CD4-positive, CD25-positive, alpha-beta regulatory T cell (primary cell): Measurements from ENCODE around the gene FHIT. TPM values are rescaled to one million over a fixed set of nuclear protein-coding genes. Genes with fewer than 3 reads are reported as not detected.

ENCODE experiments used
- ATAC-seq, 2 donors: fragments of 150-1000 bp; cut with Tn5 transposase; one replicate each; pipeline ENCODE4 v1.10.0; 2021; ENCODE audit warnings: low read depth in 2 of 2, moderate number of reproducible peaks in 2 of 2, moderate library complexity in 1 of 2
- DNase-seq, 3 donors: peaks; one replicate each; pipeline versions ENCODE4 v3.0.0 to v3.0.0-alpha.2; 2012 to 2022; ENCODE audit warnings: mixed read lengths in 1 of 3
- H3K27ac ChIP-seq: one replicate; pipeline ENCODE4 v1.7.0; 2013; ENCODE audit warnings: mild to moderate bottlenecking, low read length; ENCODE audit not compliant: insufficient read depth, poor library complexity, severe bottlenecking
- H3K27me3 ChIP-seq: one replicate; pipeline ENCODE4 v1.7.0; 2013; ENCODE audit warnings: low read length; ENCODE audit not compliant: control insufficient read depth, insufficient read depth
- H3K36me3 ChIP-seq: one replicate; pipeline ENCODE4 v1.7.0; 2013; ENCODE audit warnings: mild to moderate bottlenecking, low read length, moderate library complexity; ENCODE audit not compliant: control insufficient read depth, insufficient read depth
- H3K4me1 ChIP-seq: 2 replicates; pipeline ENCODE4 v1.7.0; 2013; ENCODE audit warnings: mild to moderate bottlenecking, low read length; ENCODE audit not compliant: insufficient read depth, control insufficient read depth, poor library complexity, severe bottlenecking
- H3K4me3 ChIP-seq: one replicate; pipeline ENCODE4 v1.7.0; 2013; ENCODE audit warnings: low read depth, mild to moderate bottlenecking, low read length, moderate library complexity
- H3K9me3 ChIP-seq, 2 experiments: 1 replicate in 1 of 2; 2 replicates in 1 of 2; pipeline ENCODE4 v1.7.0; 2013; ENCODE audit warnings: low read length in 2 of 2, mild to moderate bottlenecking in 1 of 2, moderate library complexity in 1 of 2; ENCODE audit not compliant: control insufficient read depth in 2 of 2
- H3K27ac Mint-ChIP-seq, 3 donors: one replicate each; pipeline ENCODE4 v1.8.0; 2020 to 2022; ENCODE audit warnings: mild to moderate bottlenecking in 3 of 3, mixed read lengths in 3 of 3, moderate library complexity in 2 of 3
- H3K27me3 Mint-ChIP-seq: one replicate; pipeline ENCODE4 v1.8.0; 2022; ENCODE audit warnings: mild to moderate bottlenecking, mixed read lengths
- H3K36me3 Mint-ChIP-seq: one replicate; pipeline ENCODE4 v1.8.0; 2020; ENCODE audit warnings: mixed read lengths
- H3K4me1 Mint-ChIP-seq, 4 donors: one replicate each; pipeline ENCODE4 v1.8.0; 2020 to 2022; ENCODE audit warnings: mixed read lengths in 4 of 4, mild to moderate bottlenecking in 1 of 4
- H3K4me3 Mint-ChIP-seq, 4 donors: one replicate each; pipeline ENCODE4 v1.8.0; 2020 to 2022; ENCODE audit warnings: mild to moderate bottlenecking in 4 of 4, mixed read lengths in 4 of 4, moderate library complexity in 3 of 4
- H3K9me3 Mint-ChIP-seq, 7 donors: one replicate each; pipeline ENCODE4 v1.8.0; 2020 to 2022; ENCODE audit warnings: mixed read lengths in 7 of 7, mild to moderate bottlenecking in 3 of 7, moderate library complexity in 2 of 7
- polyA plus RNA-seq, 4 donors: library from polyadenylated mRNA; unstranded; fragments of 300-500 nt; fragmentation: Illumina TruSeq; gene quantifications; one replicate each; pipeline ENCODE4 v1.2.3, GENCODE V29; 2021
- total RNA-seq: library from RNA; stranded (reverse); gene quantifications from one replicate; pipeline ENCODE4 v1.2.3, GENCODE V29; 2022

Gene FHIT
- total and polyA plus RNA-seq, 5 donors from 2014 or later = 7.8 to 120 (median 14.4) TPM

- peak overlapping the region in 2 of 3 donors; percentile 14 to 39 for H3K27ac Mint-ChIP-seq
- H3K27me3 Mint-ChIP-seq = no peaks in the 10 kb centered on the region
- no peaks in the 10 kb centered on the region for H3K36me3 Mint-ChIP-seq
- ATAC-seq = peak; percentile 49 to 62
- H3K4me1 Mint-ChIP-seq = peaks cover 0 to 27% (median 12%) of the 10 kb centered on the region in 4 donors
- Histone ChIP-seq H3K36me3 (no peaks in the 10 kb centered on the region), H3K9me3 (no peaks in the 10 kb centered on the region), H3K4me1 (no peaks in the 10 kb centered on the region), H3K27ac (no peak overlapping the region), H3K4me3 (no peak overlapping the region), H3K27me3 (no peaks in the 10 kb centered on the region)
- peaks cover 0 to 7% (median 2%) of the 10 kb centered on the region in 7 donors for H3K9me3 Mint-ChIP-seq
- peak in 2 of 3 donors; percentile 3 to 31 for DNase-seq
- no peak overlapping the region for H3K4me3 Mint-ChIP-seq
Measured at GRCh38 chr3:59839810-59840515, 1411.3 kb downstream of the FHIT start.

- no peak overlapping the region for H3K27ac ChIP-seq
- Mint-ChIP-seq H3K36me3 (peaks cover under 1% of the 10 kb centered on the region), H3K27ac (peak overlapping the region in 1 of 3 donors; percentile 14), H3K9me3 (peaks cover 0 to 7% (median 2%) of the 10 kb centered on the region in 7 donors), H3K4me1 (peaks cover 0 to 27% (median 12%) of the 10 kb centered on the region in 4 donors), H3K4me3 (no peak overlapping the region), H3K27me3 (no peaks in the 10 kb centered on the region)
- H3K27me3 ChIP-seq = no peaks in the 10 kb centered on the region
- no peak for ATAC-seq
- H3K36me3 ChIP-seq = no peaks in the 10 kb centered on the region
- DNase-seq = no peak
- no peak overlapping the region for H3K4me3 ChIP-seq
- H3K9me3 ChIP-seq = no peaks in the 10 kb centered on the region
- H3K4me1 ChIP-seq = no peaks in the 10 kb centered on the region
Measured at GRCh38 chr3:59839283-59839682, 1412.0 kb downstream of the FHIT start.

- H3K27ac Mint-ChIP-seq = no peak overlapping the region
- DNase-seq = no peak
- Histone ChIP-seq H3K4me1 (no peaks in the 10 kb centered on the region), H3K4me3 (no peak overlapping the region), H3K9me3 (no peaks in the 10 kb centered on the region), H3K27ac (no peak overlapping the region), H3K27me3 (no peaks in the 10 kb centered on the region), H3K36me3 (no peaks in the 10 kb centered on the region)
- H3K4me1 Mint-ChIP-seq = peaks cover 0 to 24% (median 12%) of the 10 kb centered on the region in 4 donors
- peaks cover 6% of the 10 kb centered on the region for H3K36me3 Mint-ChIP-seq
- peaks cover 0 to 7% (median 2%) of the 10 kb centered on the region in 7 donors for H3K9me3 Mint-ChIP-seq
- no peak for ATAC-seq
- no peak overlapping the region for H3K4me3 Mint-ChIP-seq
- no peaks in the 10 kb centered on the region for H3K27me3 Mint-ChIP-seq
Measured at GRCh38 chr3:59836531-59836930, 1414.7 kb downstream of the FHIT start.

GRCh38 chr3:59832702-59833101, 1418.5 kb downstream of the FHIT start:
- Histone ChIP-seq H3K36me3 (no peaks in the 10 kb centered on the region), H3K4me1 (no peaks in the 10 kb centered on the region), H3K27ac (no peak overlapping the region), H3K4me3 (no peak overlapping the region), H3K27me3 (no peaks in the 10 kb centered on the region), H3K9me3 (no peaks in the 10 kb centered on the region)
- DNase-seq = no peak
- Mint-ChIP-seq H3K4me1 (peaks cover 0 to 5% (median 1%) of the 10 kb centered on the region in 4 donors), H3K36me3 (peaks cover 6% of the 10 kb centered on the region), H3K9me3 (peaks cover 0 to 7% (median 0%) of the 10 kb centered on the region in 7 donors), H3K4me3 (no peak overlapping the region), H3K27ac (no peak overlapping the region), H3K27me3 (no peaks in the 10 kb centered on the region)
- ATAC-seq = no peak

- Histone ChIP-seq H3K4me3 (no peak overlapping the region), H3K4me1 (no peaks in the 10 kb centered on the region), H3K27ac (no peak overlapping the region), H3K36me3 (no peaks in the 10 kb centered on the region), H3K9me3 (no peaks in the 10 kb centered on the region), H3K27me3 (no peaks in the 10 kb centered on the region)
- ATAC-seq (no peak), DNase-seq (no peak)
- Mint-ChIP-seq H3K36me3 (peaks cover 6% of the 10 kb centered on the region), H3K4me1 (peaks cover 0 to 6% (median 2%) of the 10 kb centered on the region in 4 donors), H3K9me3 (peaks cover 0 to 7% (median 0%) of the 10 kb centered on the region in 7 donors), H3K27ac (no peak overlapping the region), H3K27me3 (no peaks in the 10 kb centered on the region), H3K4me3 (no peak overlapping the region)
Measured at GRCh38 chr3:59832241-59832640, 1419.0 kb downstream of the FHIT start.

GRCh38 chr3:59831394-59831793, 1419.9 kb downstream of the FHIT start:
- Mint-ChIP-seq H3K4me3 (no peak overlapping the region), H3K9me3 (peaks cover 0 to 7% (median 0%) of the 10 kb centered on the region in 7 donors), H3K27ac (peak overlapping the region in 1 of 3 donors; percentile 25), H3K36me3 (peaks cover 6% of the 10 kb centered on the region), H3K27me3 (no peaks in the 10 kb centered on the region), H3K4me1 (peaks cover 0 to 6% (median 2%) of the 10 kb centered on the region in 4 donors)
- H3K27me3 ChIP-seq = no peaks in the 10 kb centered on the region
- no peaks in the 10 kb centered on the region for H3K4me1 ChIP-seq
- DNase-seq = no peak
- no peaks in the 10 kb centered on the region for H3K9me3 ChIP-seq
- no peak overlapping the region for H3K27ac ChIP-seq
- H3K36me3 ChIP-seq = no peaks in the 10 kb centered on the region
- no peak overlapping the region for H3K4me3 ChIP-seq
- no peak for ATAC-seq

- no peak overlapping the region for H3K4me3 ChIP-seq
- H3K27me3 Mint-ChIP-seq = no peaks in the 10 kb centered on the region
- DNase-seq (no peak), ATAC-seq (no peak)
- no peaks in the 10 kb centered on the region for H3K27me3 ChIP-seq
- H3K4me3 Mint-ChIP-seq = no peak overlapping the region
- H3K9me3 ChIP-seq = no peaks in the 10 kb centered on the region
- peaks cover 6% of the 10 kb centered on the region for H3K36me3 Mint-ChIP-seq
- peaks cover 0 to 2% (median 0%) of the 10 kb centered on the region in 7 donors for H3K9me3 Mint-ChIP-seq
- no peak overlapping the region for H3K27ac Mint-ChIP-seq
- no peak overlapping the region for H3K27ac ChIP-seq
- no peaks in the 10 kb centered on the region for H3K4me1 ChIP-seq
- no peaks in the 10 kb centered on the region for H3K36me3 ChIP-seq
- peaks cover 0 to 11% (median 7%) of the 10 kb centered on the region in 4 donors for H3K4me1 Mint-ChIP-seq
Measured at GRCh38 chr3:59829527-59829926, 1421.7 kb downstream of the FHIT start.

- Histone ChIP-seq H3K4me1 (no peaks in the 10 kb centered on the region), H3K27ac (no peak overlapping the region), H3K4me3 (no peak overlapping the region), H3K36me3 (no peaks in the 10 kb centered on the region), H3K27me3 (no peaks in the 10 kb centered on the region), H3K9me3 (no peaks in the 10 kb centered on the region)
- no peaks in the 10 kb centered on the region for H3K27me3 Mint-ChIP-seq
- H3K36me3 Mint-ChIP-seq = peaks cover 7% of the 10 kb centered on the region
- peaks cover 0 to 11% (median 5%) of the 10 kb centered on the region in 4 donors for H3K4me1 Mint-ChIP-seq
- H3K4me3 Mint-ChIP-seq = no peak overlapping the region
- DNase-seq (no peak), ATAC-seq (no peak)
- H3K9me3 Mint-ChIP-seq = peaks cover 0 to 5% (median 2%) of the 10 kb centered on the region in 7 donors
- H3K27ac Mint-ChIP-seq = peak overlapping the region in 1 of 3 donors; percentile 25
Measured at GRCh38 chr3:59824876-59825275, 1426.4 kb downstream of the FHIT start.
